HUES64 (cell line): ENCODE data around the gene ESM1. TPM values are rescaled to one million over a fixed set of nuclear protein-coding genes. Genes with fewer than 3 reads are reported as not detected.
A peak's percentile ranks its signal among the peaks of the same experiment; 100 is the strongest.
"Not testable (repeated sequence)": the region's sequence is repeated elsewhere in the genome, so short reads cannot be mapped to it uniquely, and the experiment has no call there.

Experiments used
- H3K27ac ChIP-seq: 2 replicates; pipeline ENCODE4 v1.7.0; 2013; ENCODE audit warnings: low read depth, low read length, inconsistent platforms
- H3K27me3 ChIP-seq: 2 replicates; pipeline ENCODE4 v1.6.1; 2013; ENCODE audit warnings: mild to moderate bottlenecking, low read length; ENCODE audit not compliant: insufficient read depth
- H3K36me3 ChIP-seq: 2 replicates; pipeline ENCODE4 v1.6.1; 2013; ENCODE audit warnings: mild to moderate bottlenecking, low read length; ENCODE audit not compliant: insufficient read depth
- H3K4me1 ChIP-seq: 2 replicates; pipeline ENCODE4 v1.6.1; 2013; ENCODE audit warnings: mild to moderate bottlenecking, low read length, moderate library complexity; ENCODE audit not compliant: insufficient read depth
- H3K4me3 ChIP-seq: 2 replicates; pipeline ENCODE4 v1.5.1; 2013; ENCODE audit warnings: mild to moderate bottlenecking, low read length, moderate library complexity
- H3K9ac ChIP-seq: 2 replicates; pipeline ENCODE4 v1.6.1; 2013; ENCODE audit warnings: mild to moderate bottlenecking, low read depth, low read length
- H3K9me3 ChIP-seq: 2 replicates; pipeline ENCODE4 v1.6.1; 2013; ENCODE audit warnings: low read depth, low read length; ENCODE audit not compliant: insufficient read depth
- WGBS: fragments of 150-250, 120-280 bp; methylation state at CpG from one replicate; pipeline ENCODE4 v1.1.7; 2013; ENCODE audit warnings: missing lambda C conversion rate; 5-methylcytosine and 5-hydroxymethylcytosine counted together
- polyA plus RNA-seq, 2 experiments: library from polyadenylated mRNA; stranded (reverse); fragments of 50-300 nt; gene quantifications; one replicate each; pipeline ENCODE4 v1.2.3, GENCODE V29; 2013

Gene ESM1, protein sequence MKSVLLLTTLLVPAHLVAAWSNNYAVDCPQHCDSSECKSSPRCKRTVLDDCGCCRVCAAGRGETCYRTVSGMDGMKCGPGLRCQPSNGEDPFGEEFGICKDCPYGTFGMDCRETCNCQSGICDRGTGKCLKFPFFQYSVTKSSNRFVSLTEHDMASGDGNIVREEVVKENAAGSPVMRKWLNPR
- not detected for polyA plus RNA-seq (2013, experiment 1 of 2)
- 0.13 TPM for polyA plus RNA-seq (2013, experiment 2 of 2)

DNA sequence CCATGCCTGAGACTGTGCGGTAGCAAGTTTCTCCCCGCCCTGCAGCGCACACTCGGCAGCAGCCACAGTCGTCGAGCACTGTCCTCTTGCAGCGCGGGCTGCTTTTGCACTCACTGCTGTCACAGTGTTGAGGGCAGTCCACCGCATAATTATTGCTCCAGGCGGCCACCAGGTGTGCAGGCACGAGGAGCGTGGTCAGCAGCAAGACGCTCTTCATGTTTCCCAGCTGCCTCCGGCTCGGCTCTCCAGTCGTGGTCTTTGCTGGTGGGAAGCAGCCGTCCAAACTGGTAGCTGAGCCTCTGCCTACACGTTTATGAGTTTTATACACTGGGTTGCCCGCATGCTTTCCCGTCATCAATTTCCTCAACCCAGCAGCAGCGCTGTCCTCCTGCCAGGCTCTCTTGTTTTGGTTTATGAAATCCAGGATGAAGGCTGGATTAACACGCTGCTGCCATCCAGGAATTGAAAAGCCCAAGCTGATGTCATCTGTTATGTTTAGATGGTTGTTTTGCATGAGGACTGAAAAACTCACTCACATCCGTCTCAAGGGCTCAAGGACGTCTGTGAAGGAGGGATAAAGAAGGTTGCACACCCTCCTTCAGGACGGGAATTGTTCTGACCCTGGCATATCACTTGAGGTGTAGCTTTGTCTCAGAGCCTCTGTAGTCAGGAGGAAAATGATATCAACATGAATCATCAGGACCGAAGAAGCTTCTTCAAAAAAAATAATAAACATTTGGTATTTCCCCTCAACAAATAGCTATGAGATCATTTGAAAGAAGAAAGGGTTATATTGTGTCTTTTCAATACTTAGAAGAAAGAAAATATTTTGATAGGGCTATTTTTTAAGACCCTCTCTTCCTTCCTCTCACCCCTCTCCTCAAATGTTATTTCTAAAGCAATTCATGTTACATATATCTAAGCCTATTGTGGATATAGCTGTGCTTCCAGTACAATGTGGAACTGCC lies at the start of gene ESM1:
Gene ESM1 (minus strand): TSS at position 293 of the 968 bp plus-strand sequence. CDS start 76 bp downstream, at position 217.
- H3K4me3 ChIP-seq = no peak within 1 kb of the TSS
- H3K9ac ChIP-seq = no peak within 1 kb of the TSS
- 84% methylated on average over 25 of the region's 26 CpGs for WGBS
- H3K9me3 ChIP-seq = no peaks in the 10 kb centered on the region
- H3K36me3 ChIP-seq = no peaks in the 10 kb centered on the region
- H3K27ac ChIP-seq = no peak within 1 kb of the TSS
- H3K4me1 ChIP-seq = peaks cover 20% of the 10 kb centered on the region; the same call in 1 of the 2 replicates
- H3K27me3 ChIP-seq = no peaks in the 10 kb centered on the region

DNA sequence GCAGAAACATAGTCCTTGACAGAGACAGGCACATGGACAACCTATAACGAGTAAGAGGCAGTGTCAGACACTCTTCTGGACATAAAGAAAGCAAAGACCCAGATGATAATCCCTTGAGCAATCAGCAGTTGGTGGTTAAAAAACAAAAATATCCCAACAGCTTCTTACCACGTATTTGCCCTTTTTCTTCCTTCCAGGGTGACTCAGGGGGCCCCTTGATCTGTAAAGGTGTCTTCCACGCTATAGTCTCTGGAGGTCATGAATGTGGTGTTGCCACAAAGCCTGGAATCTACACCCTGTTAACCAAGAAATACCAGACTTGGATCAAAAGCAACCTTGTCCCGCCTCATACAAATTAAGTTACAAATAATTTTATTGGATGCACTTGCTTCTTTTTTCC lies 48.2 kb upstream of the ESM1 start:
- WGBS = 81% methylated on average over 4 of the region's 4 CpGs
- Histone ChIP-seq H3K27ac (no peak overlapping the region), H3K4me3 (no peak overlapping the region), H3K36me3 (no peaks in the 10 kb centered on the region), H3K27me3 (peaks cover 3% of the 10 kb centered on the region; the same call in 1 of the 2 replicates), H3K9ac (no peak overlapping the region), H3K9me3 (no peaks in the 10 kb centered on the region), H3K4me1 (peaks cover 18% of the 10 kb centered on the region)

DNA sequence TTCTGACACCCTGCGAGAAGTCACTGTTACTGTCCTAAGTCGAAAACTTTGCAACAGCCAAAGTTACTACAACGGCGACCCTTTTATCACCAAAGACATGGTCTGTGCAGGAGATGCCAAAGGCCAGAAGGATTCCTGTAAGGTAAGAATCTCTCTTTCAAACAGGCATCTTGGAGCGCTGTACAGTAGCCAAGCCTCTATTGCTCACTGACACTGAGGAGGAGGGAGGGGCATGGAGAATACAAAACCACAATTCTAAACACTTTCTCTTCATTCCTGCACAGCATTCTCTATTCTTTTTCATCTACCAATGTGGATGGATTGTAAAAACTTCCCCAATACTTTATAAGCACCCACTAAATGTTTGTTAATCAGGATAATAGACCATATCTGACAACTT lies 46.1 kb upstream of the ESM1 start:
- no peaks in the 10 kb centered on the region for H3K9me3 ChIP-seq
- no peaks in the 10 kb centered on the region for H3K36me3 ChIP-seq
- no peak overlapping the region for H3K27ac ChIP-seq
- peaks cover 3% of the 10 kb centered on the region; the same call in 1 of the 2 replicates for H3K27me3 ChIP-seq
- 99% methylated on average over 5 of the region's 5 CpGs for whole genome bisulfite sequencing
- H3K9ac ChIP-seq = no peak overlapping the region
- H3K4me1 ChIP-seq = peaks cover 13% of the 10 kb centered on the region
- H3K4me3 ChIP-seq = no peak overlapping the region

DNA sequence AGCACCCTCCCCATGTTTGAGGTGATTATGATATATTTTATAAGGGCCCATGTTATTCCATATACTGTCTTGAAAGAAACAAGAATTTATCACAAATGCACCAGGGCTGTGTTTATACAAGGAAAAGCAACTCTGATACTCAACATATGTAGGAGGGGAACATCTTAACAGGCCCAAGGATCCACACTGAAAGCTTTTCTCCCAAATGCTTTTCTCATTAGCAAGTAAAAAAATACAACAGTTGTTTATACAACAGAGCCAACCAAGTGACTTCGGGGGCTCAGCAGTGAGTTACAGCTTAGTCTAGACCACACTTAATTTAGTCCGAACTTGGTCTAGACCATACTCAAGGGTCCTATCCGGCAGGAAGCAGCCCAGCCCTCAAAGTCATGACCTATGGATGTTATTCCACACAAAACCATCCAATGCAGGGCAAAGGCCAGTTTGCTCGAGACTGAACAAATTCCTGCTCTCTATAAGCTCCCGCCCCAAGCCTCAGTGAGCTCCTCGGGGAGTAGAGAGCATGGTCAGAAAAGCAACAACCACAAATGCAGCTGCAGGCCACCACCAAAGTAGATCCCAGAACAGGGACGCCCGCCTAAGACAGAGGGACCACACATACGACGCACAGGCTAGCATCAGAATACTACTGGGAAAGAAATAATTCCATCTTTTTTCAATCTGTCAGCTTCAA lies 45.4 kb upstream of the ESM1 start:
- Histone ChIP-seq H3K36me3 (no peaks in the 10 kb centered on the region), H3K4me1 (peaks cover 14% of the 10 kb centered on the region; the same call in 1 of the 2 replicates), H3K9me3 (no peaks in the 10 kb centered on the region), H3K27ac (peak overlapping the region; percentile 51), H3K27me3 (peaks cover 3% of the 10 kb centered on the region; the same call in 1 of the 2 replicates), H3K4me3 (no peak overlapping the region), H3K9ac (no peak overlapping the region; the same call in 1 of the 2 replicates)
- WGBS = 91% methylated on average over 10 of the region's 10 CpGs

DNA sequence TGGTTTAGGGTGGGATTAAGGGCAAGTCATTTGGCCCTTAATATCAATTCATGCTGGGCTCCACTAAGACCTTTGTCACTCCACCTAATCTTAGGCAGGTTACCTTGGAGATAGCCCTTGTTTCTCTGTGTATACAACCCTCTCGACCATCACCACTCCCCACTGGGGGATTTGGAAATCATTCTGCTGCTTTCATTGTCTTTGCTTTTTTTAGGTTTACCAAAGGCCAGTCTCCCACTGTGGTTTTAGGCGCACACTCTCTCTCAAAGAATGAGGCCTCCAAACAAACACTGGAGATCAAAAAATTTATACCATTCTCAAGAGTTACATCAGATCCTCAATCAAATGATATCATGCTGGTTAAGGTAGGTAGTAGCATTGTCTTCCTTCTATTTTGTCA lies 44.8 kb upstream of the ESM1 start:
- H3K9me3 ChIP-seq = no peaks in the 10 kb centered on the region
- no peak overlapping the region for H3K4me3 ChIP-seq
- H3K27ac ChIP-seq = peak overlapping the region; percentile 51
- H3K4me1 ChIP-seq = peaks cover 19% of the 10 kb centered on the region; the same call in 1 of the 2 replicates
- H3K27me3 ChIP-seq = peaks cover 3% of the 10 kb centered on the region; the same call in 1 of the 2 replicates
- H3K9ac ChIP-seq = no peak overlapping the region; the same call in 1 of the 2 replicates
- no peaks in the 10 kb centered on the region for H3K36me3 ChIP-seq
- WGBS = 64% methylated on average over 2 of the region's 2 CpGs

DNA sequence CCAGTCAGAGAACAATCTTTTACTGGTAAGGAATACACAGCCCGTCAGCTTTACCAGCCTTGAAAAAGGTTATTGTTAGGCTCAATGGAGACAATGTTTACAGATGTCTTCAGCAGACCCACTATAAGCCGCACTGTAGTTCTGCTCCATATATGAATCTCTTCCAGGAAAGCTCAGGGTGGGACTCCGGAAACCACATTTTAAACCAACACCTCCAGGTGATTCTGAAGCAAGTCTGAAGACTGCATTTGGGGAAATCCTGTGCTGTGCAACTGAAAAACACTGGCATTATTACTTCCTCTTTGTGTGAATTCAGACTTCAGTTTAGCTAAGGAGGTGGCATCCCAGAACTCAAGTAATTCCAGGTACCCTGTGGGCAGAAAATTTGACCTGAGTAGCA lies 42.2 kb upstream of the ESM1 start:
- Histone ChIP-seq H3K36me3 (no peaks in the 10 kb centered on the region), H3K4me3 (no peak overlapping the region), H3K27ac (no peak overlapping the region), H3K9ac (no peak overlapping the region), H3K4me1 (peaks cover 21% of the 10 kb centered on the region; the same call in 1 of the 2 replicates), H3K27me3 (peaks cover 3% of the 10 kb centered on the region; the same call in 1 of the 2 replicates), H3K9me3 (no peaks in the 10 kb centered on the region)
- 96% methylated on average over 3 of the region's 3 CpGs for WGBS

DNA sequence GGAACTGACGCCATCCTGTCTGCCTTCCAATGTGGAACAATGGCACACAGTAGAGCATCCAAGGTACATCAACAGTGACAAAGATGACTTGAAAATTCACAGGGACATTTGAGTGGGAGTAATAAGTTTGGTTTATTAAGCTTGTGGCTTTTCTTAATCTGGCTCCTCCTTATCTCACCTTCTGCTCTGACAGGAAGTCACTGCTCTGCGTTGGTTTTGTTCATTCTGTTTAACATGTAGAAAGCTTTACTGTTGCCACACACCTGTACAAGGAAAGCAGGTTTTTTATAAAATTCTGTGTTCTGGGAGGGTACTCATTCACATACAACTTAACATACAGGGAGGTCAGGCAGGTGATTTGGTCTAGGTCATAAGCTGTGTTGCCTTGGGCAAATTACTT lies 37.1 kb upstream of the ESM1 start:
- Histone ChIP-seq H3K4me1 (peaks cover 12% of the 10 kb centered on the region; the same call in 1 of the 2 replicates), H3K27me3 (no peaks in the 10 kb centered on the region), H3K27ac (no peak overlapping the region), H3K36me3 (no peaks in the 10 kb centered on the region), H3K9me3 (no peaks in the 10 kb centered on the region), H3K4me3 (no peak overlapping the region), H3K9ac (no peak overlapping the region)
- WGBS = 85% methylated on average over 2 of the region's 2 CpGs

DNA sequence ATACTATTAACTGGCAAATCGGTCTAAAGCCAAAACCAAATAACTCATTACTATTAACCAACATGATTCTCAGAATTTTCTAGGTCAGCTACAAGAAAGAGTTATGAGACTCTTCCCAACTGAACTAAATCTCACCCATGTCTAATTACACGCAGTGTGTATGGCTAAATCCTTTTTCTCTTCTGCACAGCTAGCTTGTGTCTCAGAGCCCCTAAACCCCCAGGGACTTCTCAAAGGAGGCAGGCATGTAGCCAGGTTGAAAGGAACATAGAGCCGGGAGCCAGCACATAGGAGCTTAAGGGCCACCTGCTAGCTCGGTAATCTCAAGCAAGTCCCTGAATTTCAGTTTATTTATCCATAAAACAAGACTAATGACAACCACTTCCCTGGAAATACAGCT lies 36.4 kb upstream of the ESM1 start:
- no peak overlapping the region for H3K9ac ChIP-seq
- peaks cover 12% of the 10 kb centered on the region; the same call in 1 of the 2 replicates for H3K4me1 ChIP-seq
- H3K4me3 ChIP-seq = no peak overlapping the region
- H3K9me3 ChIP-seq = no peaks in the 10 kb centered on the region
- H3K27ac ChIP-seq = no peak overlapping the region
- no peaks in the 10 kb centered on the region for H3K36me3 ChIP-seq
- 90% methylated on average over 4 of the region's 4 CpGs for WGBS
- no peaks in the 10 kb centered on the region for H3K27me3 ChIP-seq

DNA sequence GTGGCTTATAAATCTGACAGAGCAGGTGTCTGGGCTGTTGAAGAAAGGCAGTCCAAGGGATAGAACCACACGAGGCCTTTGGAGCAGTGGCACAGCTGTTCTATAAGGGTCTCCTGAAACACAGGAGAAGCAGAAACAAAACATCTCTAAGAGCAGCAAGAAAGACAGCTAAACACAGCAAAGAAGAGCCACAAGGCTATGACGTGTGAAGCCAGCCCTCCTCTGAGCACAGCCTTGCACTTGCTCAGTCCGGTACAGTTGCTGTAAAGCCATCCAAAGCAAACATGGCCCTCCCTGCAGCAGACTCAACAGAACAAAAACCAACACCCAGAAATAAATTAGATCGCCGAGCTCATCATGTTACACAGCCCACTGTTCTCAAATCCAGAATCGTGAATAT lies 36.0 kb upstream of the ESM1 start:
- Histone ChIP-seq H3K4me3 (no peak overlapping the region), H3K9ac (no peak overlapping the region), H3K9me3 (no peaks in the 10 kb centered on the region), H3K27ac (no peak overlapping the region), H3K4me1 (peaks cover 12% of the 10 kb centered on the region; the same call in 1 of the 2 replicates), H3K36me3 (no peaks in the 10 kb centered on the region), H3K27me3 (no peaks in the 10 kb centered on the region)
- 93% methylated on average over 6 of the region's 6 CpGs for WGBS

DNA sequence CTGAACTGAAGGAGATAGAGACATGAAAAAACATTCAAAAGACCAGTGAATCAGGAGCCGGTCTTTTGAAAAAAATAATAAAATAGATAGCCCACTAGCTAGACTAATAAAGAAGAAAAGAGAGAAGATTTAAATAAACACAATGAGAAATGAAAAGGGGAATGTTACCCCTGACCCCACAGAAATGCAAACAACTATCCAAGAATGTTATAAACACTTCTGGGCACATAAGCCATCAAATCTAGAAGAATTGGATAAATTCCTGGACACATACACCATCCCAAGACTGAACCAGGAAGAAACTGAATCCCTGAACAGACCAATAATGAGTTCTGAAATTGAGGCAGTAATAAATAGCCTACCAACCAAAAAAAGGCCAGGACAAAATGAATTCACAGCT lies 24.8 kb upstream of the ESM1 start:
- not testable (repeated sequence) for H3K27ac ChIP-seq, H3K4me3 ChIP-seq, H3K36me3 ChIP-seq, H3K9ac ChIP-seq, H3K4me1 ChIP-seq, H3K27me3 ChIP-seq
- WGBS = no CpG with 5 or more reads among the region's 1 CpG
- peaks cover 20% of the 10 kb centered on the region for H3K9me3 ChIP-seq
